GM12873 (cell line): ENCODE results near the gene OR2Y1.
A peak's percentile ranks its signal among the peaks of the same experiment; 100 is the strongest.

Experiments
- TF ChIP-seq, protein P1 (sequence below): IDR thresholded peaks from 2 replicates; pipeline ENCODE4 v1.5.1; 2012; ENCODE audit warnings: low read depth, mild to moderate bottlenecking, moderate library complexity, low read length, control low read depth; ENCODE audit not compliant: insufficient read depth; ENCODE audit errors: missing control alignments

The OR2Y1 gene

DNA sequence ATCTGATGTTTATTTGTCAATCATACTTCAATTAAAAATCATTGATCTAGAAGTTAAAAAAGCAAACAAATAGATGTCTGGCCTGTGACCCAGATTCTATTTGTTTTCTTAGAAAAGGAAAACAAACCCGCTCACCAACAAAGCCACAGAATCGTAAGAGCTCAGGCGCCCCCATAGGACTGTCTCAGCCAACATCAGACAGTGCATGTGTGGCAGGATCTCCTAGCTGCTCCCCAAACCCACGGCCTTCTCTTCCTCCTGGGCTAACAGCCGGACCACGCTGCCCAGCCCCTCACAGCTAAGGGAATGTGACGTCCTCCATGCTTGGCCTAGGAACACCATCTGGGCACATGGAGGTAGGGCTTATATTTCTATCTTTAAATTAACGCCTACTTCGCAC is 19.4 kb downstream of the OR2Y1 start:
- TF ChIP-seq, protein P1, sequence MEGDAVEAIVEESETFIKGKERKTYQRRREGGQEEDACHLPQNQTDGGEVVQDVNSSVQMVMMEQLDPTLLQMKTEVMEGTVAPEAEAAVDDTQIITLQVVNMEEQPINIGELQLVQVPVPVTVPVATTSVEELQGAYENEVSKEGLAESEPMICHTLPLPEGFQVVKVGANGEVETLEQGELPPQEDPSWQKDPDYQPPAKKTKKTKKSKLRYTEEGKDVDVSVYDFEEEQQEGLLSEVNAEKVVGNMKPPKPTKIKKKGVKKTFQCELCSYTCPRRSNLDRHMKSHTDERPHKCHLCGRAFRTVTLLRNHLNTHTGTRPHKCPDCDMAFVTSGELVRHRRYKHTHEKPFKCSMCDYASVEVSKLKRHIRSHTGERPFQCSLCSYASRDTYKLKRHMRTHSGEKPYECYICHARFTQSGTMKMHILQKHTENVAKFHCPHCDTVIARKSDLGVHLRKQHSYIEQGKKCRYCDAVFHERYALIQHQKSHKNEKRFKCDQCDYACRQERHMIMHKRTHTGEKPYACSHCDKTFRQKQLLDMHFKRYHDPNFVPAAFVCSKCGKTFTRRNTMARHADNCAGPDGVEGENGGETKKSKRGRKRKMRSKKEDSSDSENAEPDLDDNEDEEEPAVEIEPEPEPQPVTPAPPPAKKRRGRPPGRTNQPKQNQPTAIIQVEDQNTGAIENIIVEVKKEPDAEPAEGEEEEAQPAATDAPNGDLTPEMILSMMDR, result no peak

DNA sequence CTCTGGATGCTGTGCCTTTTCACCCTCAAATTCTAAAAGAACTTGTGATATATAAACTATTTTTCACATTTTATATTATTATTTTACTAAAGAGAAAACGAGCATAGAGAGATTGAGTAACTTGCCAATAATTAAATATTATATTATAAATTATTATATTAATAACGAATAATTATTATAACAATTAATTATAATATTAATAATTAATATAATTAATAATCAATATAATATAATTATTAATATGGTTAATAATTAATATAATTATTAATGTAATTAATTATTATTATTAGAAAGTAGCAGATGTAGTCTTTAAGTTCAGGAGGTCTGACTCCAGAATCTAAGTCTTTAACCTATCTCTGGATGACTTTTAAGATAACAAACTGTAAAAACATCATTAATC is 20.1 kb downstream of the OR2Y1 start:
- TF ChIP-seq, protein P1, result no peak

DNA sequence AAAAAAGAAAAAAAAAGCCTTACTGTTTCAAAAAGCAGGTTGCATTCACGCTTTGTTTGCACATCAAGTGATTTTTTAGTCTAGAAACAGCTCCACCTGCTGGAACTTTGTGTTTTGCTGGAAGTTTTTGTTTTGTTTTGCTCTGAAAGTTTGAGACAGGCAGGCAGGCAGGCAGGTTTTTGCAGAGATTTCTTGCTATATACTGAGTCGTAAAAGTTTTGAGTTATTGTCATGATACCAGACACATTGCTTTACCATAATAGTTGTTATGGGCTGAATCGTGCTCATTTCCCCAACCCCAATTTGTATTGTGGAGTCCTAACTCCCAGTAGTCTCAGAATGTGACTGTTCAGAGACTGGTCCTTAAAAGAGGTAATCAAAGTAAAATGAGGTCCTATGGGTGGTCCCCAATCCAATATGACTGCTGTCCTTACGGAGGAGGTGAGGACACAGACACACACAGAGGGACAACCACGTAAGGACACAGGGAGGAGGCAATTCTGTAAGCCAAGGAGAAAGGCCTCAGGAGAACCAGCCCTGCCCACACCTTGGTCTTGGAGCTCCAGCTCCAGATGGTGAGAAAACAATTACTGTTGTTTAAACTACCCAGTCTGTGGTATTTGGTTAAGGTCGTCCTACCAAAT is 20.9 kb downstream of the OR2Y1 start:
- TF ChIP-seq, protein P1, result peak; percentile 72

DNA sequence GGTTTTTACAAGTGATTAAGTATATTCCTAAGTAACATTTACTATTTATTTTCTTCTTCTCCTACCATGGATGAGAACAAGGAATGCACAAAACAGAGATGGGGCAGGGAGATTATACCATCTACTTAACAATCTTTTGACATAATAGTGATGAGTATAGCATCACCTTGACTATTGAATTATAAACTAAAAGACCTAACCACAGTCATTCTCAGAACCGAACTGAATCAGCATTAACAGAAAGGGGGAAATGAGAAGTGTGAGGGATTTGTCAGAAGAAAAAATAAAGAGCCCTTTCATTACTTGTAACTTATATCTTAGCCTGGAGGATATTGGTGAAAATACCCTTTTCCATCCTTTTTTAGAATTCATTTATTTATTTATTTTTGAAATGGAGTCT is 21.9 kb downstream of the OR2Y1 start:
- TF ChIP-seq, protein P1, result no peak

DNA sequence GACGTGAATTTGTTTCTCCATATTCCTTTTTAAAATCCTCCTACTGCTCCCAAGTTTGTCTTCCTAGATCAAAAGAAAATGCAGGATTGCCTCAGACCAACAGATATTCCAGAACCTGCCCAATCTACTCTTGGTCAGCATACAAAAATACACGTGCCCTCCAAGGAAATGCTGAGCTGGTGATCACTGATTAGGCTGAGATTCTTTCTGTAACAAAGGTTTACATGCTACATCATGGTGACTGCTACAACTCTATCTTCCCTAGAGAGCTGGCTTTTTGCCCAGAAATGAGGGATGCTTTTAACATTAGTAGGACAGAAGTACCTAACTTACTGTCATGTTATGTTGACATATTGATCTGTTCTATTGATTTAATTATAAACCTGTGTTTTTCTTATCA is 35.5 kb downstream of the OR2Y1 start:
- TF ChIP-seq, protein P1, result no peak

DNA sequence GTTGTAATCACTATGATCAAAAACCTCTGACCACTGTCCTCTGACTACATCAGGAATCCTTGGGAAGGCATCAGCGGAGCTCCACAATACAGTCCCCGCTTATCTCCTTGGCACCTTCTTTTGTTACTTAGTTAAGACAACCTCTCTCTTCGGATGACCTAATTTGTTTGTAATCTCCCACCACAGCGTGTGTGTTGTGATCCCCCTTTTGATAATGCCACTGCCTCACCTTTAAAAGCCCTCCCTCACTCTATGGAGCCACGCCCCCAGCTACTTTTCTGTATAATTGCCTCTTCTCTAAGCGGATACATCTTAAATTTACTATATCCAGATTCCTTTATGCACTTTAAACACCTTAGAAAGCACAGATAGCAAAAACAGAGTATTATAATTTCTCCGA is 35.9 kb downstream of the OR2Y1 start:
- TF ChIP-seq, protein P1, result no peak

DNA sequence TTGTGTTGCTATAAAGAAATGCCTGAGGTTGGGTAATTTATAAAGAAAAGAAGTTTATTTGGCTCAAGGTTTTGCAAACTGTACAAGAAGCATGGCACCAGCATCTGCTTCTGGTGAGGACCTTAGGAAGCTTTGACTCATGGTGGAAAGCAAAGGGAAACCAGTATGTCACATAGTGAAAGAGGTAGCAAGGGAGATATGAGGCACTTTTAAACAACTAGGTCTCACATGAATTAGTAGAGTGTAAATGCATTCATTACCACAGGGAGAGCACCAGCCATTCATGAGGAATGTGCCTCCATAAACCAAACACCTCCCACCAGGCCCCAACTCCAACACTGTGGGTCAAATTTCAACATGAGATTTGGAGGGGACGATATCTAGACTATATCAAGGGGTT is 40.8 kb downstream of the OR2Y1 start:
- TF ChIP-seq, protein P1, result no peak

DNA sequence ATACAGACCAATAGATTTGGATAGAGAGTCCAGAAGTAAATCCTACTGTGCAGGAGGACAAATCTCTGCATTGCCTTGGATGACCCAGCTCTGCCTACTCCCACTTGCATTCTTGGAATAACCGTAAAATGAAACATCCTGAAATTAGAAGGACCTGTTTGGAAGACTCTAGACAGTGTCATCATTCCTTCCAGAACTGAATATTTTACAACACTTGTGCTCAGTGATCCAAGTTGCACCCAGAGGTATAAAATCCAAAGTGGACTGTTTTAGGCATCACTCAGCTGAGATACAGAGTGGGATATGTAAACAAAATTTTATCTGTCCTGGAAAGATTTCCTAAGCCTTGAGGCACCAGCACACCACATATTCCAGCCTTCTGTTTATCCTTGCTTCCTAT is 43.7 kb downstream of the OR2Y1 start:
- TF ChIP-seq, protein P1, result no peak
